B cell (primary cell): ENCODE data around the gene IL15. TPM values are rescaled to one million over a fixed set of nuclear protein-coding genes. Genes with fewer than 3 reads are reported as not detected.
A peak's percentile ranks its signal among the peaks of the same experiment; 100 is the strongest.

ENCODE experiments used
- ATAC-seq: fragments of 200-7000 bp; cut with Tn5 transposase; one replicate; pipeline ENCODE4 v1.10.0; 2021; ENCODE audit warnings: low read depth, mild to moderate bottlenecking, moderate number of reproducible peaks, moderate library complexity
- CTCF ChIA-PET: fragments of 350-600 bp; sonication (Branson Sonifier 250); formaldehyde crosslinking; loops from one replicate; lab custom pipeline; 2021; ENCODE audit warnings: antibody characterized with exemption, inconsistent platforms; lab: Charles Lee
- POLR2A ChIA-PET: fragments of 350-600 bp; sonication (Branson Sonifier 250); formaldehyde crosslinking; loops from one replicate; lab custom pipeline; 2021; ENCODE audit warnings: antibody characterized with exemption; lab: Charles Lee
- DNase-seq: peaks from one replicate; pipeline ENCODE4 v3.0.0; 2013
- H2AFZ ChIP-seq: 2 replicates; pipeline ENCODE4 v1.6.1; 2012; ENCODE audit warnings: mild to moderate bottlenecking, low read depth, low read length; ENCODE audit not compliant: insufficient read depth, poor library complexity, severe bottlenecking
- H3K27ac ChIP-seq, 2 donors: 1 replicate in 1 of 2; 2 replicates in 1 of 2; pipeline ENCODE4 v1.5.1; 2012 to 2013; ENCODE audit warnings: low read length in 2 of 2, mild to moderate bottlenecking in 2 of 2, moderate library complexity in 1 of 2
- H3K27me3 ChIP-seq, 4 experiments: fragments of 200-600 bp in 1 of 4; sonication (generic) in 1 of 4; replicated peaks in 1 of 4; 1 replicate in 2 of 4; 2 replicates in 2 of 4; pipeline versions ENCODE4 v1.6.1 to v1.7.0; 2013 to 2016; ENCODE audit warnings: low read length in 3 of 4, mild to moderate bottlenecking in 2 of 4, mixed read lengths in 1 of 4, moderate library complexity in 1 of 4; ENCODE audit not compliant: insufficient read depth in 4 of 4, control insufficient read depth in 3 of 4; ENCODE audit errors: control extremely low read depth in 1 of 4
- H3K36me3 ChIP-seq, 2 experiments: replicated peaks in 1 of 2; 1 replicate in 1 of 2; 2 replicates in 1 of 2; pipeline versions ENCODE4 v1.6.1 to v1.7.1; 2013; ENCODE audit warnings: low read length in 1 of 2; ENCODE audit not compliant: insufficient read depth in 2 of 2, control insufficient read depth in 1 of 2; ENCODE audit errors: control extremely low read depth in 1 of 2, extremely low read depth in 1 of 2
- H3K4me1 ChIP-seq, 2 donors: fragments of 200-600 bp in 1 of 2; sonication (generic) in 1 of 2; 1 replicate in 1 of 2; 2 replicates in 1 of 2; pipeline versions ENCODE4 v1.5.1 to v1.6.1; 2013 to 2017; ENCODE audit warnings: low read length in 2 of 2; ENCODE audit not compliant: control insufficient read depth in 2 of 2, insufficient read depth in 2 of 2
- H3K4me2 ChIP-seq: replicated peaks from 2 replicates; pipeline ENCODE3; 2012; ENCODE audit warnings: mild to moderate bottlenecking, low read depth, low read length; ENCODE audit not compliant: poor library complexity, severe bottlenecking
- H3K4me3 ChIP-seq, 5 experiments: fragments of 200-600 bp in 1 of 5; sonication (generic) in 1 of 5; 1 replicate in 3 of 5; 2 replicates in 2 of 5; pipeline versions ENCODE4 v1.5.1 to v1.7.0; 2011 to 2016; ENCODE audit warnings: low read length in 4 of 5, mild to moderate bottlenecking in 4 of 5, low read depth in 2 of 5, control low read depth in 1 of 5, moderate library complexity in 1 of 5; ENCODE audit not compliant: insufficient read depth in 1 of 5; ENCODE audit errors: control extremely low read depth in 1 of 5, extremely low read depth in 1 of 5
- H3K79me2 ChIP-seq: fragments of 200-600 bp; sonication (generic); one replicate; pipeline ENCODE4 v1.6.0; 2016; ENCODE audit warnings: low read length; ENCODE audit not compliant: control insufficient read depth, insufficient read depth
- H3K9ac ChIP-seq: fragments of 200-600 bp; sonication (generic); 2 replicates; pipeline ENCODE4 v1.6.1; 2017; ENCODE audit warnings: mild to moderate bottlenecking, low read length, moderate library complexity
- H3K9me3 ChIP-seq, 3 donors: one replicate each; pipeline versions ENCODE4 v1.6.1 to v1.7.1; 2013; ENCODE audit warnings: low read length in 2 of 3; ENCODE audit not compliant: control insufficient read depth in 2 of 3, insufficient read depth in 1 of 3; ENCODE audit errors: control extremely low read depth in 1 of 3
- H4K20me1 ChIP-seq: 2 replicates; pipeline ENCODE4 v1.6.0; 2012; ENCODE audit warnings: mild to moderate bottlenecking, low read length; ENCODE audit not compliant: insufficient read depth, control insufficient read depth, poor library complexity, severe bottlenecking
- H3K27ac Mint-ChIP-seq: one replicate; pipeline ENCODE4 v1.8.0; 2021; ENCODE audit warnings: mixed read lengths
- H3K27me3 Mint-ChIP-seq: one replicate; pipeline ENCODE4 v1.8.0; 2021; ENCODE audit warnings: mixed read lengths
- H3K4me1 Mint-ChIP-seq: one replicate; pipeline ENCODE4 v1.8.0; 2021; ENCODE audit warnings: mixed read lengths
- H3K4me3 Mint-ChIP-seq: one replicate; pipeline ENCODE4 v1.8.0; 2021; ENCODE audit warnings: mixed read lengths
- H3K9me3 Mint-ChIP-seq: one replicate; pipeline ENCODE4 v1.8.0; 2022; ENCODE audit warnings: mixed read lengths; ENCODE audit not compliant: insufficient read depth
- EZH2 ChIP-seq: IDR thresholded peaks from 2 replicates; pipeline ENCODE4 v1.6.1; 2012; ENCODE audit warnings: borderline replicate concordance, low read depth, mild to moderate bottlenecking, moderate library complexity, low read length; ENCODE audit not compliant: insufficient read depth, poor library complexity, severe bottlenecking
- WGBS: methylation state at CpG from one replicate; pipeline ENCODE4 v1.1.5; 2013; ENCODE audit warnings: missing lambda C conversion rate; ENCODE audit not compliant: insufficient coverage; 5-methylcytosine and 5-hydroxymethylcytosine counted together
- intact Hi-C: fragments of 100-400 bp; cut with micrococcal nuclease; formaldehyde crosslinking; loops from one replicate; pipeline ENCODE4 v1.10.0; 2022
- polyA plus RNA-seq: library from polyadenylated mRNA; depleted of rRNA; stranded (reverse); fragments of >200 nt; gene quantifications from 2 replicates; pipeline ENCODE4 v1.2.3, GENCODE V29; 2012
- total RNA-seq, 2 donors: library from RNA; stranded (reverse); fragments of 120-200 nt in 1 of 2; gene quantifications; 1 replicate in 1 of 2; 2 replicates in 1 of 2; pipeline versions ENCODE4 v1.2.3 to v1.2.4, GENCODE V29; 2013 to 2022
- TF ChIP-seq, protein P1 (sequence below): fragments of 200-600 bp; IDR thresholded peaks from one replicate; pipeline ENCODE4 v1.8.0; 2022; ENCODE audit warnings: antibody characterized with exemption, mild to moderate bottlenecking

IL15 gene
- total and polyA plus RNA-seq, 2 donors (not counting 1 experiment from before 2014, with no cell fraction given), result 6.1 to 11.5 TPM

GRCh38 chr4:141630854-141631253, 5.5 kb upstream of the IL15 start:
- no peak overlapping the region for H3K4me3 ChIP-seq
- H3K4me2 ChIP-seq, result no peak overlapping the region
- no peaks in the 10 kb centered on the region for H3K9me3 Mint-ChIP-seq
- ATAC-seq (no peak), DNase-seq (no peak)
- H3K4me1 ChIP-seq, result peaks cover 6 to 7% of the 10 kb centered on the region in 2 donors
- no peaks in the 10 kb centered on the region for H3K9me3 ChIP-seq
- H3K79me2 ChIP-seq, result no peaks in the 10 kb centered on the region
- no peaks in the 10 kb centered on the region for H3K27me3 Mint-ChIP-seq
- H4K20me1 ChIP-seq, result no peaks in the 10 kb centered on the region
- H3K36me3 ChIP-seq, result no peaks in the 10 kb centered on the region
- peaks cover 7% of the 10 kb centered on the region for H3K4me1 Mint-ChIP-seq
- POLR2A ChIA-PET, result no interaction called here
- intact Hi-C loops, result no loop called here
- H3K9ac ChIP-seq, result no peak overlapping the region
- no peaks in the 10 kb centered on the region for H3K27me3 ChIP-seq
- H3K4me3 Mint-ChIP-seq, result no peak overlapping the region
- no peak overlapping the region for H3K27ac Mint-ChIP-seq
- no peak overlapping the region for H3K27ac ChIP-seq
- WGBS, result no CpG with 5 or more reads among the region's 1 CpG
- no peak for TF ChIP-seq EZH2
- TF ChIP-seq, protein P1, sequence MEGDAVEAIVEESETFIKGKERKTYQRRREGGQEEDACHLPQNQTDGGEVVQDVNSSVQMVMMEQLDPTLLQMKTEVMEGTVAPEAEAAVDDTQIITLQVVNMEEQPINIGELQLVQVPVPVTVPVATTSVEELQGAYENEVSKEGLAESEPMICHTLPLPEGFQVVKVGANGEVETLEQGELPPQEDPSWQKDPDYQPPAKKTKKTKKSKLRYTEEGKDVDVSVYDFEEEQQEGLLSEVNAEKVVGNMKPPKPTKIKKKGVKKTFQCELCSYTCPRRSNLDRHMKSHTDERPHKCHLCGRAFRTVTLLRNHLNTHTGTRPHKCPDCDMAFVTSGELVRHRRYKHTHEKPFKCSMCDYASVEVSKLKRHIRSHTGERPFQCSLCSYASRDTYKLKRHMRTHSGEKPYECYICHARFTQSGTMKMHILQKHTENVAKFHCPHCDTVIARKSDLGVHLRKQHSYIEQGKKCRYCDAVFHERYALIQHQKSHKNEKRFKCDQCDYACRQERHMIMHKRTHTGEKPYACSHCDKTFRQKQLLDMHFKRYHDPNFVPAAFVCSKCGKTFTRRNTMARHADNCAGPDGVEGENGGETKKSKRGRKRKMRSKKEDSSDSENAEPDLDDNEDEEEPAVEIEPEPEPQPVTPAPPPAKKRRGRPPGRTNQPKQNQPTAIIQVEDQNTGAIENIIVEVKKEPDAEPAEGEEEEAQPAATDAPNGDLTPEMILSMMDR, result no peak
- H2AFZ ChIP-seq, result no peak overlapping the region
- CTCF ChIA-PET, result no interaction called here

- ChIA-PET POLR2A (no interaction called here), CTCF (no interaction called here)
- peak; percentile 22 for ATAC-seq
- no peaks in the 10 kb centered on the region for H4K20me1 ChIP-seq
- H3K27me3 Mint-ChIP-seq, result peaks cover 12% of the 10 kb centered on the region
- H3K4me3 Mint-ChIP-seq, result peak overlapping the region; percentile 88
- peaks cover 38% of the 10 kb centered on the region for H3K4me1 Mint-ChIP-seq
- H3K4me1 ChIP-seq, result peaks cover 21 to 30% of the 10 kb centered on the region in 2 donors
- H3K36me3 ChIP-seq, result no peaks in the 10 kb centered on the region
- peak overlapping the region; percentile 81 for H2AFZ ChIP-seq
- no peaks in the 10 kb centered on the region for H3K9me3 Mint-ChIP-seq
- peak overlapping the region; percentile 88 for H3K27ac Mint-ChIP-seq
- intact Hi-C loops, result loop anchor here (5.0 kb wide), 1 partner anchor 1552 kb away; no protein-coding TSS in a partner anchor
- no peaks in the 10 kb centered on the region for H3K79me2 ChIP-seq
- H3K9me3 ChIP-seq, result no peaks in the 10 kb centered on the region
- H3K27ac ChIP-seq, result peak overlapping the region; percentile 63 to 83
- H3K27me3 ChIP-seq, result no peaks in the 10 kb centered on the region
- 12% methylated on average over 4 of the region's 5 CpGs for WGBS
- H3K4me2 ChIP-seq, result peak overlapping the region; percentile 87
- TF ChIP-seq, protein P1, result no peak
- TF ChIP-seq EZH2, result no peak
- peak; percentile 53 for DNase-seq
- H3K9ac ChIP-seq, result peak overlapping the region; percentile 79
- peak overlapping the region; percentile 73 to 95 (median 76) for H3K4me3 ChIP-seq
Measured at GRCh38 chr4:141635736-141636081, 674 bp upstream of the IL15 start.
